H9 (cell line): Measurements from ENCODE around the gene USP36. TPM values are rescaled to one million over a fixed set of nuclear protein-coding genes. Genes with fewer than 3 reads are reported as not detected.

Source experiments
- DNase-seq: peaks from one replicate; pipeline ENCODE4 v3.0.0-alpha.2; 2017
- H2AFZ ChIP-seq: one replicate; pipeline ENCODE4 v1.6.1; 2013; ENCODE audit warnings: mild to moderate bottlenecking, low read length, control low read depth, moderate library complexity
- H2AK5ac ChIP-seq: 2 replicates; pipeline ENCODE4 v1.6.1; 2013; ENCODE audit warnings: low read length, control low read depth, mixed read lengths; ENCODE audit not compliant: insufficient read length
- H2BK120ac ChIP-seq: one replicate; pipeline ENCODE4 v1.6.1; 2013; ENCODE audit warnings: low read depth, mild to moderate bottlenecking, low read length, control low read depth, inconsistent platforms; ENCODE audit not compliant: poor library complexity, severe bottlenecking
- H2BK12ac ChIP-seq: 2 replicates; pipeline ENCODE4 v1.6.1; 2013; ENCODE audit warnings: low read length, control low read depth, mixed read lengths, low read depth; ENCODE audit not compliant: insufficient read length
- H2BK15ac ChIP-seq: 2 replicates; pipeline ENCODE4 v1.6.1; 2013; ENCODE audit warnings: low read depth, low read length, control low read depth
- H2BK20ac ChIP-seq: one replicate; pipeline ENCODE4 v1.6.1; 2013; ENCODE audit warnings: low read depth, mild to moderate bottlenecking, low read length, control low read depth, inconsistent platforms; ENCODE audit not compliant: poor library complexity, severe bottlenecking
- H2BK5ac ChIP-seq: 2 replicates; pipeline ENCODE4 v1.6.1; 2013; ENCODE audit warnings: low read length, control low read depth, mixed read lengths; ENCODE audit not compliant: insufficient read length
- H3K14ac ChIP-seq: 2 replicates; pipeline ENCODE4 v1.6.1; 2013; ENCODE audit warnings: low read length, control low read depth; ENCODE audit not compliant: insufficient read depth
- H3K18ac ChIP-seq: 2 replicates; pipeline ENCODE4 v1.6.1; 2013; ENCODE audit warnings: low read depth, mild to moderate bottlenecking, mixed read lengths, low read length, control low read depth; ENCODE audit not compliant: insufficient read length
- H3K23ac ChIP-seq: 2 replicates; pipeline ENCODE4 v1.6.1; 2013; ENCODE audit warnings: low read length, control low read depth, mixed read lengths, low read depth; ENCODE audit not compliant: insufficient read length
- H3K23me2 ChIP-seq: 2 replicates; pipeline ENCODE4 v1.6.1; 2013; ENCODE audit warnings: low read depth, mild to moderate bottlenecking, mixed read lengths, low read length, control low read depth; ENCODE audit not compliant: insufficient read length, poor library complexity, severe bottlenecking
- H3K27ac ChIP-seq: 2 replicates; pipeline ENCODE4 v1.5.1; 2013; ENCODE audit warnings: low read length, control low read depth, mixed read lengths, low read depth; ENCODE audit not compliant: insufficient read length
- H3K27me3 ChIP-seq: 2 replicates; pipeline ENCODE4 v1.6.1; 2013; ENCODE audit warnings: low read length, control low read depth, inconsistent platforms; ENCODE audit not compliant: insufficient read depth
- H3K4ac ChIP-seq: 2 replicates; pipeline ENCODE4 v1.6.1; 2013; ENCODE audit warnings: low read depth, mild to moderate bottlenecking, control low read depth, inconsistent platforms, low read length, moderate library complexity
- H3K4me1 ChIP-seq: 2 replicates; pipeline ENCODE4 v1.6.1; 2013; ENCODE audit warnings: low read length, control low read depth, inconsistent platforms; ENCODE audit not compliant: insufficient read depth
- H3K4me2 ChIP-seq: 2 replicates; pipeline ENCODE4 v1.6.1; 2013; ENCODE audit warnings: low read length, control low read depth, mixed read lengths; ENCODE audit not compliant: insufficient read length, insufficient read depth
- H3K56ac ChIP-seq: 2 replicates; pipeline ENCODE4 v1.6.1; 2013; ENCODE audit warnings: low read depth, mild to moderate bottlenecking, mixed read lengths, low read length, control low read depth; ENCODE audit not compliant: insufficient read length
- H3K79me1 ChIP-seq: 2 replicates; pipeline ENCODE4 v1.6.1; 2013; ENCODE audit warnings: low read depth, mild to moderate bottlenecking, moderate library complexity, low read length, control low read depth, inconsistent platforms; ENCODE audit not compliant: insufficient read depth, poor library complexity, severe bottlenecking
- H3K79me2 ChIP-seq: 2 replicates; pipeline ENCODE4 v1.6.1; 2013; ENCODE audit warnings: low read length, control low read depth, inconsistent platforms; ENCODE audit not compliant: insufficient read depth
- H3K9ac ChIP-seq: 2 replicates; pipeline ENCODE4 v1.6.1; 2013; ENCODE audit warnings: low read length, control low read depth, mixed read lengths; ENCODE audit not compliant: insufficient read length; ENCODE audit errors: extremely low read depth
- H3K9me3 ChIP-seq: one replicate; pipeline ENCODE4 v1.6.1; 2013; ENCODE audit warnings: low read depth, low read length, inconsistent platforms; ENCODE audit not compliant: control insufficient read depth
- H3T11ph ChIP-seq: one replicate; pipeline ENCODE4 v1.6.1; 2013; ENCODE audit warnings: mild to moderate bottlenecking, low read length, control low read depth, inconsistent platforms
- H4K20me1 ChIP-seq: one replicate; pipeline ENCODE4 v1.6.1; 2013; ENCODE audit not compliant: control insufficient read depth, insufficient read length, insufficient read depth
- H4K5ac ChIP-seq: 2 replicates; pipeline ENCODE4 v1.6.1; 2013; ENCODE audit warnings: low read depth, mild to moderate bottlenecking, mixed read lengths, low read length, control low read depth; ENCODE audit not compliant: insufficient read length
- H4K8ac ChIP-seq: replicated peaks from 2 replicates; pipeline ENCODE4 v1.6.1; 2013; ENCODE audit warnings: low read length, control low read depth, mixed read lengths, low read depth; ENCODE audit not compliant: insufficient read length
- H4K91ac ChIP-seq: 2 replicates; pipeline ENCODE4 v1.6.1; 2013; ENCODE audit warnings: low read depth, mild to moderate bottlenecking, moderate library complexity, mixed read lengths, low read length, control low read depth; ENCODE audit not compliant: insufficient read length
- H3K27ac Mint-ChIP-seq, 3 experiments: 2 replicates in 2 of 3; 3 replicates in 1 of 3; pipeline ENCODE4 v1.8.0; 2020 to 2021; ENCODE audit warnings: mixed read lengths in 3 of 3, mild to moderate bottlenecking in 1 of 3, moderate library complexity in 1 of 3
- H3K27me3 Mint-ChIP-seq: 2 replicates; pipeline ENCODE4 v1.8.0; 2021; ENCODE audit warnings: low read depth, mild to moderate bottlenecking, moderate library complexity, mixed read lengths
- H3K36me3 Mint-ChIP-seq, 3 experiments: 2 replicates in 2 of 3; 3 replicates in 1 of 3; pipeline ENCODE4 v1.8.0; 2020 to 2021; ENCODE audit warnings: low read depth in 3 of 3, mixed read lengths in 3 of 3; ENCODE audit not compliant: insufficient read depth in 1 of 3
- H3K4me1 Mint-ChIP-seq, 2 experiments: 2 replicates each; pipeline ENCODE4 v1.8.0; 2020; ENCODE audit warnings: mixed read lengths in 2 of 2
- H3K4me3 Mint-ChIP-seq, 2 experiments: 2 replicates in 1 of 2; 3 replicates in 1 of 2; pipeline ENCODE4 v1.8.0; 2020 to 2021; ENCODE audit warnings: mild to moderate bottlenecking in 2 of 2, mixed read lengths in 2 of 2, moderate library complexity in 1 of 2
- H3K9me3 Mint-ChIP-seq, 2 experiments: 2 replicates in 1 of 2; 3 replicates in 1 of 2; pipeline ENCODE4 v1.8.0; 2020; ENCODE audit warnings: mild to moderate bottlenecking in 2 of 2, mixed read lengths in 2 of 2, moderate library complexity in 1 of 2
- CTCF ChIP-seq: fragments of 200-600 bp; sonication (generic); conservative IDR thresholded peaks from 3 replicates; pipeline ENCODE4 v1.8.0; 2021; ENCODE audit warnings: antibody characterized with exemption, mild to moderate bottlenecking
- WGBS: extraction: QIAGEN DNeasy Blood & Tissue Kit; methylation state at CpG from one replicate; pipeline ENCODE4 v1.1.7; 2013; ENCODE audit warnings: missing lambda C conversion rate, low lambda C conversion rate, mixed read lengths; ENCODE audit not compliant: insufficient read length; ENCODE audit errors: extremely low coverage; 5-methylcytosine and 5-hydroxymethylcytosine counted together
- total RNA-seq: library from RNA; stranded (reverse); gene quantifications from 2 replicates; pipeline ENCODE4 v1.2.1, GENCODE V29; 2021

USP36 gene
- total RNA-seq, 1 experiment from 2014 or later: 106 TPM

- Histone ChIP-seq H3T11ph (no peak overlapping the region), H3K18ac (no peak overlapping the region), H2BK20ac (no peak overlapping the region), H2BK120ac (no peak overlapping the region), H3K4me2 (no peak overlapping the region), H2BK5ac (no peak overlapping the region), H3K79me2 (no peaks in the 10 kb centered on the region), H4K5ac (no peak overlapping the region), H2BK12ac (no peak overlapping the region), H3K4ac (no peak overlapping the region), H4K20me1 (no peaks in the 10 kb centered on the region), H3K79me1 (no peaks in the 10 kb centered on the region), H3K4me1 (no peaks in the 10 kb centered on the region), H3K56ac (no peak overlapping the region), H3K23ac (no peak overlapping the region), H3K23me2 (no peaks in the 10 kb centered on the region), H2AK5ac (no peak overlapping the region), H4K91ac (no peak overlapping the region), H2AFZ (no peak overlapping the region), H2BK15ac (no peak overlapping the region), H3K9ac (no peak overlapping the region), H3K27ac (no peak overlapping the region), H3K14ac (no peak overlapping the region), H4K8ac (no peak overlapping the region), H3K27me3 (no peaks in the 10 kb centered on the region), H3K9me3 (no peaks in the 10 kb centered on the region)
- TF ChIP-seq CTCF: no peak
- H3K4me3 Mint-ChIP-seq: no peak overlapping the region
- no peak for DNase-seq
- no peaks in the 10 kb centered on the region for H3K9me3 Mint-ChIP-seq
- WGBS: no CpG with 5 or more reads among the region's 14 CpGs
- H3K27me3 Mint-ChIP-seq: no peaks in the 10 kb centered on the region; the same call in 1 of the 2 replicates
- H3K27ac Mint-ChIP-seq: no peak overlapping the region; a peak in 1 of 7 replicates
- H3K4me1 Mint-ChIP-seq: no peaks in the 10 kb centered on the region
- peaks cover 57 to 88% (median 84%) of the 10 kb centered on the region in 3 experiments for H3K36me3 Mint-ChIP-seq
Measured at GRCh38 chr17:78802459-78802858, 38.2 kb downstream of the USP36 start.
